DMS53 treated with DMSO at 0.1 percent for 48 hours (cell line): ENCODE data around the gene MYOZ3.

Experiments
- DNase-seq: peaks from one replicate; lab custom pipeline; 2025; ENCODE audit not compliant: unreplicated experiment; lab: John Stamatoyannopoulos, UW

MYOZ3 gene

DNA sequence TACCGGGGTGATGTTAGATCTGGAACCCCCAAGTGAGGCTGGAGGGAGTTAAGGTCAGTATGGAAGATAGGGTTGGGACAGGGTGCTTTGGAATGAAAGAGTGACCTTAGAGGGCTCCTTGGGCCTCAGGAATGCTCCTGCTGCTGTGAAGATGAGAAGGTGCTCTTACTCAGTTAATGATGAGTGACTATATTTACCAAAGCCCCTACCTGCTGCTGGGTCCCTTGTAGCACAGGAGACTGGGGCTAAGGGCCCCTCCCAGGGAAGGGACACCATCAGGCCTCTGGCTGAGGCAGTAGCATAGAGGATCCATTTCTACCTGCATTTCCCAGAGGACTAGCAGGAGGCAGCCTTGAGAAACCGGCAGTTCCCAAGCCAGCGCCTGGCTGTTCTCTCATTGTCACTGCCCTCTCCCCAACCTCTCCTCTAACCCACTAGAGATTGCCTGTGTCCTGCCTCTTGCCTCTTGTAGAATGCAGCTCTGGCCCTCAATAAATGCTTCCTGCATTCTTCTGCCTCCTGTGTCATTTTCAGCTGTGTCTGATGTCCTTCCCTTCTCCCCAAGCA is 2.3 kb upstream of the MYOZ3 start:
- DNase-seq = no peak

DNA sequence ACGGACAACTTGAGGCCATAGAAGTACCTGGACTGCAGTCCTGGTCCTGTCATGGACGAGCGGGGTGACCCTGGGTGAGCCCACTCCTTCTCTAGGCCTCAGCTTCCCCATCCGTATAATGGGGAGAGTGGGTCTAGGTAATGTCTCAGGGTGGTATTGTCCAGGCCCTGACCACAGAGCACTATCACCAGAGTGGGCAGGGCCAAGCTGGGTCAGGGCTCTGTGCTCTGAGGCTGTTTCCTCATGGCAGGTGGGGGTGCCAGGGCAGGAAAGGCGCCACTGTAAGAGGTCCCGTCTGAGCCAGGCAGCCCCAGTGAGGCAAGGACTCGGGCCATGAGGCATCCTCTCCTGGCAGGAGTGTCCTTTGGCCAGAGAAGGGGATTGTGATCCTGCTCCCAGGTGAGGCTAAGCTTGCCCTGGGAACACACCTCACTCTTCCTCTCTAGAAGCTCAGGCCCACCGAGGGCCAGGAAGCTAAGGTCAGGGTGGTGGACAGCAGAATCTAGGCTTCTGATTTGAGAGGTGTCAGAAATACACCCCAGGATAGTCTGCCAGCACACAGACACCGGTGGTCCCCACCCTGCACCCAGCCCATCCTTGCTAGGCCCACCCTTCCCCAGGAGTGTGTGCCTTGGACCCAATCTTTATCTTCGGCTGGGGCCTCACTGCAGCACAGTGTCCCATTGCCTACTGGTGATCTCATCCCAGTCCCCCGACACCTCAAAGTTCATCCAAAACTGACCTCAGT is 1.5 kb upstream of the MYOZ3 start:
- DNase-seq = no peak

DNA sequence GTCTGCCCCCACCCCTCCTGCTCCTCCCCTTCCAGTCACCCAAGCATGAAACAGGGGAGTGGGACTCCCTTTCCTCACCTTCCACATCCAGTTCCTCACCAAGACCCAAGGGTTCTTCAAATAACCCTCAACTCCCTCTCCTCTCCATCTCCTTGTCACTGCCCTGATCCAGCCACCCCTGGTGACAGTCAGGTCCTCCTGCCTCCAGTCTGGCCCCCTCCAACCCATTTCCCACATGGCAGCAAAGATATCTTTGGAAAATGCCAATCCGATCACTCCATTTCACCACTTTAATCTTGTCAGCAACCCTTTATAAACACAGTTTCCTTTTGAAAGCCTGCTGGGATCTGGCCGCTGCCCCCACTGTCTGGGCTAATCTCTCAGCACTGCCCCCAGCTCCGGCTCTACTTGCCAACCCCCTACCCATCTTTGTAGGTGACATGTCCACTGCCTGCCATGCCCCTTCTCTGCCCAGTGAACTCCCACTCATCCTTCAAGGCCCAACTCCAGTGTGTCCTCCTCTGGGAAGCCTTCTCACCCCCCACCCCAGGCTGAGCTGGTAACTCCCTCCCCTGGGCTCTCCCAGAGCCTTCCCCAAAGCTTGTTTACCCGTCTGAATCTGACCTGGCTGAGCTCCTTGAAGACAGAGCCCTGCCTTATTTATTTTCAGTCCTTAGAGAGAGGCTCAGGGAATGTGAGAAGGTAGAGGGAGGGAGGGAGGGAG is 781 bp upstream of the MYOZ3 start:
- no peak for DNase-seq

DNA sequence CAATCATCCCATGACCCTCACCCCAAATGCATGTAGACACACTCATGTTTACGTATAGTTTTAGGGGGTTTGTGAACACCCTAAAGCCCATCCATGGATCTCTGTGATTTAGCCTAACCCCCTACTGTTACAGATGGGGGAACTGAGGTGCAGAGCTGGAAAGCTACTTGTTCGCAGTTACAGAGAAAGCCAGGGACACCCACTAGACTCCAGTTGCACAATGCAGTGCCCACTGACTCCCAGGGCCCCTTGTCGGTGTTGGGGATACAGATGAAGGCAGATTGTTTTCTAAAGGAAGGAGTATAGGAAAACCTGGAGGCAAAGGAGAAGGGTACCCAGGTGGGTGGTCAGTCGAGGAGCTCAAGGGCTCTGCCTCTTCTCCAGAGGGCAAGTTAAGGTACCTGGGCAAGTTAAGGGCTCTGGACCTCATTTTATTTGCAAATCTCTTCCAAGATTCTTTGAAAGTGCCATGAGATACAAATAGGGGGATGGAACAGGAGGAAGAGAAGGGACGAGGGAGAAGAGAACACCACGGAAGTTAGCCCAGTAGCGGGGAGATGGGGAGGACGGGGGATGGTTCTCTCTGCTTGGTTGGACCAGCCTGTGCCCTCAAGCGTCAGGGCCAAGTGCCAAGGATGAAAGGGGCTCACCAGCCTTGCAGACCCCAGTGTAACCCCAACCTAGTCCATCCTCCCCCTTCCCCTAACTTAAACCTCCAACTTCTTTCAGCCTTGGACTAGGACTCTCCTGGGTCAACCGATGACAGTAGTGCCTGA is 958 bp downstream of the MYOZ3 start:
- DNase-seq = no peak

DNA sequence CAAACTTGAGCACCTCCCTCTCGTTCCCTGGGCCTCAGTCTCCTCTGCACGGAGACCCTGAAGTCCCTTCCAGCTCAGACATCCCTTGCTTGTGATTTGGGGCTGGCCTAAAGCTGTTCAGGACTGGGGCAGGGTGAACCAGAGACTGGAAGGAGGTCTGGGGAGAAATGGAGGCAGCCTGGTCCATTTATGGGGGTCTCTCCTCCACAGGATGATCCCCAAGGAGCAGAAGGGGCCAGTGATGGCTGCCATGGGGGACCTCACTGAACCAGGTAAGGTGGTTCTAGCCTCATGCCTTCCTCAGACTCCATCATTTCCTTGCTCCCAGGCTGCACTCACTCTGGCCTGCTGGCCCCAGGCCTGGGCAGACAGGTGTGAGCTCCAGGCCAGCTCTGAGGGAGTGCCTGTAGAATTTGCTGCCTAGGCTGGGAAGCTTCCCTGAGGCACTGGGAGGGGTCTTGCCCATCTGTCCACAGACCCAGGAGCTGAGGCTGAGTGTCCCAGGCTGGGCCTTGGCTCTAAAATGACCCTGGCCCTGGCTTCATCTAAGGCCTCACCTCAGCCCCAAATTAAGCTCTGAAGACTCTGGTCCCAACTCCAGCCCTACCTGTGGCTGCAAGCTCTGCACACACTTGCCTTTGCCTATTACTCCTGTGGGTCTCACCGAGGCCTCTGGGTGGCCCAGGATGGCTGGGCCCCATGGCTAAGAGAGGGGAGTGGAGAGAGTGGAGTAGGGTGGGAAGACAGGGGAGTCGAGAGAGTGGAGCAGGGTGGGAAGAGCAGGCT is 1.9 kb downstream of the MYOZ3 start:
- DNase-seq = no peak

DNA sequence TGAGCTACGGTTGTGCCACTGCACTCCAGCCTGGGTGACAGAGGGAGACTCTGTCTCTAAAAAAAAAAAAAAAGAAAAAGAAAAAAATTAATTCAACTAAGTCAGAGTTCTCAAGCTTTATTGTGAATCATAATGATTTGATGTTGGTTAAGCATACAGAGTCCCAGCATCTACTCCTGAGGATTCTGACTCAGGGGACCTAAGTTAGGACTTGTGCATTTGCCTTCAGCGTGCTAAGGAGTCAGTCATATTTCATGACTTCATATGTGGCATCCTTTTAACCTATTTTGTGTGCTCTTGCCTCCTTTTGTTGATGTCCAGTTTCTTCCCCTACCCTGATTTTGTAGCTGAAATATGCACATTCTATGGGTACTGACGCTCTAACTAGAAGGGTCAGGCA is 2.9 kb downstream of the MYOZ3 start:
- DNase-seq = no peak

DNA sequence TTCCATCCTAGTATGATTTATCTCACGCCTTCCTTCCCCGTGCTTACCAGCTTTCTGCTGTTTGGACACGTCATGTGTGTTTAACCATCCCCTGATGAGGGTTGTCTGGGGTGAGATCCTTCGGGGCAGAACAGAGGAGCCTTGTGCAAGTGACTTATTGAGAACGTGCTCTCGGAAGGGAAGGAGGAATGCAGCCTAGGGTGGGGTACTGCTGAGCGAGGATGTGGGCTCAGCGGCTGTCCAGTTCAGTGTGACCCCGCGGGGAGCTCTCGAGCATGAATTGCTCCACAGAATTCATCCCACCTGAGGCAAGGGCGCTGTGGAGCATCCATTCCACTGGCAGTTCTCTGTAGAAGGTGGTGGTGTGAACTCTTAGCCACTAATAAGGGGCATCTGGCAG is 4.0 kb downstream of the MYOZ3 start:
- DNase-seq = no peak

DNA sequence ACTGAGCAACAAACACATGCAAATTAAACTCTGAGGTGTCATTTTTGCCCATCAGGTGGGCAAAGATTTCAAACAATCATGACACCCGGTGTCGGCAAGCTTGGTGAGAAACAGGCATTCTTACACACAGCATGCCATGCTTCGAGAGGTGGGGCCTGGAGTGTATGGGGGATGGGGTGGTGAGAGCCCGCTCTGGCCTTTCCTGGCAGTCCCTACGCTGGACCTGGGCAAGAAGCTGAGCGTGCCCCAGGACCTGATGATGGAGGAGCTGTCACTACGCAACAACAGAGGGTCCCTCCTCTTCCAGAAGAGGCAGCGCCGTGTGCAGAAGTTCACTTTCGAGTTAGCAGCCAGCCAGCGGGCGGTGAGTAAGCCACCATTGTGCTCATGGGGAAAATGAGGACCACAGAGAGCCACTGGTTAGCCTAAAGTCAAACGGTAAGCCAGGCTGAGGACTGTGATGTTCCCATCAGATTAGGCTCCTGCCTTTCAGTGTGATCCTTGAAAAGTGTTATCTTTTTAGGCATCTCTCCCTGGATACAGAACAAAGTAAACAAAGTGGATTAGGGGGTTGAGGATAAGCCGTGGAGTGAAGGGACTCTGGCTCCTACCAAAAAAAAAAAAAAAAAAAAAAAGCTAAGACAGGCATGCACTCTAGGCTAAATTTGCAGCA is 9.4 kb downstream of the MYOZ3 start:
- no peak for DNase-seq

DNA sequence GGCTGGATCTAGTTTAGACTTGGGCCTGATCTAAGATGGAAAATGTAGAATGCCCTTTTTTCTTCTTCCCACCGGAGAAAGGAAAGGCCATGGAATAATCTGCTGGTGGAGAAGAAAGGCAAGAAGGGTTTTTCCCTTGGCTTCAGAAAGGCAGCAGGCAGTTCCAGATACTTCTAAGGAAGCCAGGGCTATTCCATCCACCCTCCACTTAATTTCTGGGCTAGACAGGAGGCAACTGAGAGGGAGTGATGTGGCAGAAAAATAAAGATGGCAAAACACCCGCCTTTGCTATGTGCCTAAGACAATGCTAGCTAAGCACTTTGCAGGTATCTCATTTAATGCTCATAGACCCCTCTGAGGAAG is 9.9 kb downstream of the MYOZ3 start:
- DNase-seq = no peak

DNA sequence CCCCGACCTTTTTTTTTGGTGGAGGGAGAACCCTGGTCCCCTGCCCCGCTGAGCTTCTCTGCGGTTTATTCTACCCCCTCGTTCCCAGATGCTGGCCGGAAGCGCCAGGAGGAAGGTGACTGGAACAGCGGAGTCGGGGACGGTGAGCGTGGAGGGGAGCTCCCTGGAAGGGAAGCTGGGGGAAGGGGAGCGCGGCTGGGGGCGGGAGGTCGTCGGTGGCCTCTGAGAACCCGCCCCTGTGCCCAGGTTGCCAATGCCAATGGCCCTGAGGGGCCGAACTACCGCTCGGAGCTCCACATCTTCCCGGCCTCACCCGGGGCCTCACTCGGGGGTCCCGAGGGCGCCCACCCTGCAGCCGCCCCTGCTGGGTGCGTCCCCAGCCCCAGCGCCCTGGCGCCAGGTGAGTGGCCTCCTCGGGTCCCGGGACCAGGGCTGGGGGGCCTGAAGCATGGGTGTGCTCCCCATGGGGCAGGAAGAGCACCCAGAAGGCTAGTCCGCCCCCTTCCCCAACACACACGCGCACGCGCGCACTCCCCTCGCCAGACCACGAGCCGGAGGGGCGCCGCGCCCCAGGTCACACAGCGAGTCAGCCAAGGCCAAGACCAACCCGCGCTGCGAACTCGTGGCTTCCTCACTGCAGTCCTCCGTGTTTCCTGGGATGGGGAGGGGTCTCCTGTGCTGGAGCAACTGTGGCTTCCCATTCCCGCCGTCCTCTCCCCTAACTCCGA is 10.6 kb downstream of the MYOZ3 start:
- DNase-seq = no peak

DNA sequence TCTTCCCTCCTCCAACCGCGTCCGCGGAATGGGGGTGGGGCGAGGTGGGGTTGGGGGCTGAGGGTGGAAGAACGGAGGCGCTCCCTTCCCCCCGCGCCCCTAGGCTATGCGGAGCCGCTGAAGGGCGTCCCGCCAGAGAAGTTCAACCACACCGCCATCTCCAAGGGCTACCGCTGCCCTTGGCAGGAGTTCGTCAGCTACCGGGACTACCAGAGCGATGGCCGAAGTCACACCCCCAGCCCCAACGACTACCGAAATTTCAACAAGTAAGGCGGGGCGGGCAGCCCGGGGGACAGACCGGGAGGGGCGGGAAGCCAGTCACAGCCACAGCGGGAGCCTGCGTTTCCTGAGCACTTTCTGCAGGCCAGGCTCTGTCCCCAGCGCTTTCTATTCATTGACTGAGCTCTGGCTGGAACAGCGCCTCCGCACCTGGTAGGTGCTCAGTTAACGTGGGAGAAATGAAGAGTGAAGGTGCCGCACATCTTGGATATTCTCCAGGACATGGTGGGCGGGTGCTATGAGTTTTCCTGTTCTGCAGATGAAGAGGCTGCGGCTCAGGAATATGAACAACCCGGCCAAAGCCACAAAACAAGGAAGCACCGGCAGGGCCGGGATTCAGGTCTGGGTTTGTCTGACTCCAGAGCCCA is 11.3 kb downstream of the MYOZ3 start:
- DNase-seq = peak; percentile 14

DNA sequence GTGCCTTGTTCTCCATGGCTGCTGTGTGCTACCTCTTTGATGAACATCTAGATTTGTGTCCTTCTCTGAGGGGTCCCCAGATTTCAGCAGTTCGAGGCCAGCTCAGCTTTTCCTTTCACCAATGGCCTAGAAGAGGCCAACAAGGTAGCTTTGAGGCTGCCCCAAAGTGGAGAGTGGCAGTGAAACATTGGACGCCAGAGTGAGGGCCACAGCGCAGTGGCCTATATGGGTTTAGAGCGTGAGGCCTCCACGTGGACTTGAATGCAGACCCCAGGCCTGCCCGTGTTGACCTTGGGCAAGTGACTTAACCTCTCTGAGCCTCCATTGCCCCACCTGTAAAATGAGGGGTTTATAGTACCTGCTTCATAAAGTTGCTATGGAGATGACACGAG is 11.8 kb downstream of the MYOZ3 start:
- no peak for DNase-seq

DNA sequence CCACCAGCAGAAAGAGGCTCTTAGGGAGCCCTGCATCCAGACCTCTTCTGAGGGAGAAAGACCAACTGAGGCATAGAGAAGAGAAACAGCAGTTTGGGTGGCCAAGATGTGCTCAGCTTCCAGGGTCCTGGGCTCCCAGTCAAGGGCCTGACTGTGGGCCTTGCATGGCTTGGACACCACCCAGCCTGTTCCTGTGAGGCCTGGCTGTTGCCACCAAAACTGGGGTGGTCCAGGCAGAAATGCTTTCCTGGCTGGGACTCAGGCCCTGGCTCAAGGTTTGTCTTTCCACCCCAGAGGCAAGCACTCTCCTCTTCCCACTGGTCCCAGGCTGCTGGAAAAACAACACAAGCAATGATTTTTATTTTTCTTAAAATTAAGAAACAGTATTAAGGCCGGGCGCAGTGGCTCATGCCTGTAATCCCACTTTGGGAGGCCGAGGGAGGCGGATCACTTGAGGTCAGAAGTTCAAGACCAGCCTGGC is 13.3 kb downstream of the MYOZ3 start:
- DNase-seq = no peak

DNA sequence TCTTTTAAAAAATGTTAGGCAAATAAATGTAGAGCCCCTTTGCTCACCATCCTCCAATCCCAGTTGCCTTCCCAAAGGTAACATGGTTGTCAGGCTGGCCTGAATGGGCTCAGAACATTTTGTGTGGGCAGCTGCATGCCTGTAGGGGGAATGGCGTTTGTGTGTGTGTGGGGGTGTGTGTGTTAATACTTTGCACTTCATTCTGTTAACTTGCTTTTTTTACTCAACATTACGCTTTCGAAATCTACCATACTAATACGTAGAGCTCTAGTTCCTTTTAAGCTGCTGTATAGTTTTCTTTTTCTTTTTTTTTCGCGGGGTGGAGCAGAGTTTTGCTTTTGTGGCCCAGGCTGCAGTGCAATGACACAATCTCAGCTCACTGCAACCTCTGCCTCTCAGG is 14.0 kb downstream of the MYOZ3 start:
- DNase-seq = no peak

DNA sequence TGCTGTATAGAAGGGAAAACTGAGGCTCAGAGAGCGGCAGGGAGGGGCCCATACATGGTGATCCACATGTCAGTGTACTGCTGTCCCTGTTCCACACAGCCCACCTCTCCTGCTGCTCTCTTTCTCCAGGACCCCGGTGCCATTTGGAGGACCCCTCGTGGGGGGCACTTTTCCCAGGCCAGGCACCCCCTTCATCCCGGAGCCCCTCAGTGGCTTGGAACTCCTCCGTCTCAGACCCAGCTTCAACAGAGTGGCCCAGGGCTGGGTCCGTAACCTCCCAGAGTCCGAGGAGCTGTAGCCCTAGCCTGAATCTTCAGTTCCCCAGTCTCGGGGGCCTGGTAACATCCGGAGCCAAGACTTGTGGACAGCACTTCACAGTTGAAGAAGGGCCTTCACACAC is 15.5 kb downstream of the MYOZ3 start:
- no peak for DNase-seq

DNA sequence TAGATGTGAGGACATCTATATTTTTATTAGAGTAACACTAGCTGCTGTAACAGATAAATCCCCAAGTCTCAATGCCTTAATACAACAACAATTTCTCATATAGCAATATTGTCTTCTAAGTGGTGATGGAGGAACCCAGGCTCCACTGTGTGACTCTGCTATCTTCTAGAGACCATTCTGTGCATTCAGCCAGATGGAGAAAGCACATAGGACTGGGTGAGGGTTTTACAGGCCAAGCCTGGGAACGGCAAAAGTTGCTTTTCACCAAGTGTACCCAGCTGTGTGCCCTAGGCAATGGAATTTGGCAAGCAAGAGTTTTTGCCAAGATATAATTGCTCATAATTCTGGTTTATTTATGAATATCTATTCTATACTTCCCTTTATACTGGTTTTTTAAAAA is 28.1 kb downstream of the MYOZ3 start:
- no peak for DNase-seq

DNA sequence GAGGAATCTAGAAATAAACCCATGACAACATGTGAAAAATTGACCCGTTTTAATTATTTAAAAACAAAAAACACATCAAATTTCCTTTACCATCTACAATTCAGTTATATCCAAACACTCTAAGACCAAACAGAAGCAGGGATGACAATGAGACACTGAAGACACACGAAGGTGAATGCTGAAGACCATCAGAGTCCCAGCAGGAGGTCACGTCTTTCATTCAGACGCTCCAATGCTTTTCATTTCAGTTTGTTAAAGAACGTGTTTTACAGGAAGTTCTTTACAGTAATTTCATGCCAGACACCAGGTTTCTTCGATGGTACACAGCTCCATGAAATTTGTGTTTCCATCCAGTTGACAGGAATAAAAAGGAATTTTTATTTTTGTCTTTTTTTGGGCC is 29.7 kb downstream of the MYOZ3 start:
- DNase-seq = no peak

DNA sequence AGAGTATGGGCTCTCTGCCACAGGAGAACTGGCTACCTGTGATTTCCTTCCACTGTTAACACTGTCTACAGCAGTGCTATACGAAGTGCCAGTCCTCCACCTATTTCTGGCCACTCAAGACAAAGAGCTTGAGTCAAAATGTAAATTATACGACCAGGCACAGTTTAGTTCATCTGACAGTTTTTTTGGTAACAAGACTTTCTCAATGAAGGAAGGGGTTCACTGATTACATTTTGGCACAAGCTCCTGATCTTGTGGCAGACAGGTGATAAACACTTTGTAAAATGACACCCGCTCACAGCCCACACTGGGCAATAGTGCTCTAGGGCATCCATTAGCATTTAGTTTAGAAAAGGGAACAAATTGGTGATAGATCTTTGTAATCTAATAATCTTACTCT is 31.2 kb downstream of the MYOZ3 start:
- DNase-seq = no peak

DNA sequence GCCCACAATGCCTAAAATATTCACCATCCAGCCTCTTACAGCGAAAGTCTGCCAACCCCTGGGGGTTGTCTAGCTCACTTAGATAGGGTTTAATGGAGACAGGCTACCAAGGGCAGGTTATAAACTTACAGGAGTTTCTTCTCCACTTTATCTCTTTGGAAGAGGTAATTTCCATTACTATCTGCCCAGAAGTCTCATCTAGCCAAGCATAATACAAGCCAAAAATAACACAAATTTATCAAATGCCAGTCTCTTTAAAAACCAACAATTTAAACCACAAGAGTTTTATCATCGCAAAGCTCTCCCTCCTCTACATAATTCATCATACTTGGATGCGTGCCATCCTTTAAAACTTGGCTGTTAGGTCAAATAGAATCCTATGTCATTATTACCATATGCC is 33.6 kb downstream of the MYOZ3 start:
- DNase-seq = no peak
